Neural cell (in vitro differentiated cells): ENCODE results near the gene CSMD2.

Experiments used
- CTCF ChIP-seq: fragments of 450-650 bp; IDR thresholded peaks from 2 replicates; pipeline ENCODE4 v1.5.1; 2014; ENCODE audit warnings: antibody characterized with exemption, mild to moderate bottlenecking, moderate library complexity; ENCODE audit not compliant: poor library complexity, severe bottlenecking
- EZH2 ChIP-seq: fragments of 200-600, 300-800 bp; shearing (Covaris generic), sonication (generic); IDR thresholded peaks from 2 replicates; pipeline ENCODE4 v1.6.1; 2014; ENCODE audit warnings: antibody characterized with exemption, low read length, borderline replicate concordance, mild to moderate bottlenecking; ENCODE audit not compliant: insufficient read depth, poor library complexity, severe bottlenecking
- MXI1 ChIP-seq: fragments of 450-650 bp; conservative IDR thresholded peaks from 2 replicates; pipeline ENCODE4 v1.6.1; 2014; ENCODE audit warnings: antibody characterized with exemption, mild to moderate bottlenecking; ENCODE audit not compliant: poor library complexity, severe bottlenecking
- RAD21 ChIP-seq: fragments of 450-650 bp; conservative IDR thresholded peaks from 2 replicates; pipeline ENCODE4 v1.6.1; 2014; ENCODE audit warnings: antibody characterized with exemption, mild to moderate bottlenecking, moderate library complexity
- SMC3 ChIP-seq: fragments of 450-650 bp; conservative IDR thresholded peaks from 2 replicates; pipeline ENCODE4 v1.6.1; 2014; ENCODE audit warnings: antibody characterized with exemption, mild to moderate bottlenecking, moderate library complexity; ENCODE audit not compliant: poor library complexity
- TF ChIP-seq, protein P1 (sequence below): IDR thresholded peaks from 2 replicates; pipeline ENCODE4 v1.6.1; 2012; ENCODE audit warnings: borderline replicate concordance

DNA sequence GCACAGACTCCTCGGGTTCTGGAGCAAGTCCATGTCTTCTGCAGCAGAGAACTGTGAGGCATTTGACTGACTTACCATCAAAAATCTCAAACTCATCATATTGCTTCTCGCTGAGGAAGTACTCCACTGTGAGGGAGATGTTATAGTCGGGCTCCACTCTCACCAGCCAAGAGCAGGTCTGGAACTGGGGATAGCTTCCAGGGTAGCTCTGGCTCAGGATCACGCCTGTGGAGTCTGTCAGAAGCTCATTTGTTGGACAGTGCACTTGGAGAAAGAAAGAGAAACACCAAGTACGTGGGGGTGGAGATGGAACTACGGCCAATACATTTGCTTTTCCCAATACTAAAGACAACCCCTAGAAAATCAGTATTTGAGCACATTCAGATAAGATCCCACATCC, 581.5 kb downstream of the CSMD2 start:
- TF ChIP-seq CTCF = no peak
- TF ChIP-seq EZH2 = no peak
- no peak for TF ChIP-seq RAD21
- TF ChIP-seq MXI1 = no peak
- TF ChIP-seq, protein P1, sequence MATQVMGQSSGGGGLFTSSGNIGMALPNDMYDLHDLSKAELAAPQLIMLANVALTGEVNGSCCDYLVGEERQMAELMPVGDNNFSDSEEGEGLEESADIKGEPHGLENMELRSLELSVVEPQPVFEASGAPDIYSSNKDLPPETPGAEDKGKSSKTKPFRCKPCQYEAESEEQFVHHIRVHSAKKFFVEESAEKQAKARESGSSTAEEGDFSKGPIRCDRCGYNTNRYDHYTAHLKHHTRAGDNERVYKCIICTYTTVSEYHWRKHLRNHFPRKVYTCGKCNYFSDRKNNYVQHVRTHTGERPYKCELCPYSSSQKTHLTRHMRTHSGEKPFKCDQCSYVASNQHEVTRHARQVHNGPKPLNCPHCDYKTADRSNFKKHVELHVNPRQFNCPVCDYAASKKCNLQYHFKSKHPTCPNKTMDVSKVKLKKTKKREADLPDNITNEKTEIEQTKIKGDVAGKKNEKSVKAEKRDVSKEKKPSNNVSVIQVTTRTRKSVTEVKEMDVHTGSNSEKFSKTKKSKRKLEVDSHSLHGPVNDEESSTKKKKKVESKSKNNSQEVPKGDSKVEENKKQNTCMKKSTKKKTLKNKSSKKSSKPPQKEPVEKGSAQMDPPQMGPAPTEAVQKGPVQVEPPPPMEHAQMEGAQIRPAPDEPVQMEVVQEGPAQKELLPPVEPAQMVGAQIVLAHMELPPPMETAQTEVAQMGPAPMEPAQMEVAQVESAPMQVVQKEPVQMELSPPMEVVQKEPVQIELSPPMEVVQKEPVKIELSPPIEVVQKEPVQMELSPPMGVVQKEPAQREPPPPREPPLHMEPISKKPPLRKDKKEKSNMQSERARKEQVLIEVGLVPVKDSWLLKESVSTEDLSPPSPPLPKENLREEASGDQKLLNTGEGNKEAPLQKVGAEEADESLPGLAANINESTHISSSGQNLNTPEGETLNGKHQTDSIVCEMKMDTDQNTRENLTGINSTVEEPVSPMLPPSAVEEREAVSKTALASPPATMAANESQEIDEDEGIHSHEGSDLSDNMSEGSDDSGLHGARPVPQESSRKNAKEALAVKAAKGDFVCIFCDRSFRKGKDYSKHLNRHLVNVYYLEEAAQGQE = no peak
- TF ChIP-seq SMC3 = no peak
